ENCODE results near the gene SLC9A2.

The SLC9A2 gene

DNA sequence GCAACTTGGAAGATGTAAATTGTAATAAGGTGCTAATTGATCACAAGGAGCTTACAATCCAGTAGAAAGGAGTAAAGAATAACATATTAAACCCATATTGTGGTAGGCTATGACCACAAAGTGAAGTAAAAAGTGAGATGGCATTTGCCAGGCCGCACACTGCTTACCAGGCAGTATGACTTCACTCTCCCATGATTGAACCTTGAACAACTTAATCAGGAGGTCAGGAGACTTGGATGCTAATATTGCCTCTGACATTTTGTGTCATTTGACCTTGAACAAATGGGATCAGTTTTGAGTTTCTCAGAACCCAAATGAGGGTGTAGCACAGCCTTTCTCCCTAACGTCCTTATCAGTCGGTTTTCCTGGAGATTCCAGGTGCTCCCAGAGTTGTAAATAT, 44.0 kb downstream of the SLC9A2 start:
- no peak overlapping the region for H3K27ac ChIP-seq
- TF ChIP-seq ZFX (IDR thresholded peaks at IDR 0.05; ENCODE audit: borderline replicate concordance), result no peak
- TF ChIP-seq, protein P1, sequence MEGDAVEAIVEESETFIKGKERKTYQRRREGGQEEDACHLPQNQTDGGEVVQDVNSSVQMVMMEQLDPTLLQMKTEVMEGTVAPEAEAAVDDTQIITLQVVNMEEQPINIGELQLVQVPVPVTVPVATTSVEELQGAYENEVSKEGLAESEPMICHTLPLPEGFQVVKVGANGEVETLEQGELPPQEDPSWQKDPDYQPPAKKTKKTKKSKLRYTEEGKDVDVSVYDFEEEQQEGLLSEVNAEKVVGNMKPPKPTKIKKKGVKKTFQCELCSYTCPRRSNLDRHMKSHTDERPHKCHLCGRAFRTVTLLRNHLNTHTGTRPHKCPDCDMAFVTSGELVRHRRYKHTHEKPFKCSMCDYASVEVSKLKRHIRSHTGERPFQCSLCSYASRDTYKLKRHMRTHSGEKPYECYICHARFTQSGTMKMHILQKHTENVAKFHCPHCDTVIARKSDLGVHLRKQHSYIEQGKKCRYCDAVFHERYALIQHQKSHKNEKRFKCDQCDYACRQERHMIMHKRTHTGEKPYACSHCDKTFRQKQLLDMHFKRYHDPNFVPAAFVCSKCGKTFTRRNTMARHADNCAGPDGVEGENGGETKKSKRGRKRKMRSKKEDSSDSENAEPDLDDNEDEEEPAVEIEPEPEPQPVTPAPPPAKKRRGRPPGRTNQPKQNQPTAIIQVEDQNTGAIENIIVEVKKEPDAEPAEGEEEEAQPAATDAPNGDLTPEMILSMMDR (IDR thresholded peaks at IDR 0.05), result no peak

DNA sequence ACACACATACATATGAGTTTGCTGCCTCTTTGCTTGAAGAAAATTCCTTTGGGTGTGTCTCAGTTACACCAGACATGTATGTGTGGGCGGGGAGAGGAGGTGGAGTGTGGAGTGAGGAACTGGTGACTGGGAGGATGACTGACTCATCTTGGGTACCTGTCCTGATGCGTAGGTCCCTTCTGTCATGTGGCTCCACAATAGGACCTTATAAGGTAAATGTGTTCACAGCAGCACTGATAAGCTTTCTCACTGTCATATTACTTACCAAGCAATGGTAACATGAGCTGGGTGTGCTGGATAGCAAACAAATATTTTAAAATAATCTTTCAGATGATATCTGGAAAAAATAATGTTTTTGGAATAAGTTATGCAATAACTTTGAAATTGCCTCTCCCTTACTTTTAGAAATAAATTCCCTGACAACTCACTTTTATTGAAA, 45.1 kb downstream of the SLC9A2 start:
- no peak for TF ChIP-seq ZFX (IDR thresholded peaks at IDR 0.05; ENCODE audit: borderline replicate concordance)
- TF ChIP-seq, protein P1 (IDR thresholded peaks at IDR 0.05), result no peak
- H3K27ac ChIP-seq, result no peak overlapping the region

DNA sequence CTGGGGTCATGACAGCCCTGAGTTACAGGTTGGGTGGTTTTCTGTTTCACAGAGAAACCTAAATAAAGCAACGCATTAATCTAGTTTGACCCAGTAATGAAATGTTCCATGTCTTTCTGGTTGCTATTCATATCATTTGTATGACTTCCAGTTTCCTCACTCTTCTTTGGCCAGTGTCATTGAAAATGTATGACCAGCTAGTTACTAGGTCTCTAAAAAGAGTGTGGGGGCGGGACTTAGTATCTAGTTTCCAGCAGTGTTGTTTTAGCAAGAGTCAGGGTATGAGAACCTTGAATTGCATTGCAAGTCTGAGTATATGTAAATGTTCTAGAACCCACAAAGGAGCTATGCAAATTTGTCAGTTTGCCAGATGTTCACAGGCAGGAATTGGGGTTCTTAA, 47.7 kb downstream of the SLC9A2 start:
- TF ChIP-seq, protein P1 (IDR thresholded peaks at IDR 0.05), result no peak
- TF ChIP-seq ZFX (IDR thresholded peaks at IDR 0.05; ENCODE audit: borderline replicate concordance), result no peak
- H3K27ac ChIP-seq, result no peak overlapping the region

DNA sequence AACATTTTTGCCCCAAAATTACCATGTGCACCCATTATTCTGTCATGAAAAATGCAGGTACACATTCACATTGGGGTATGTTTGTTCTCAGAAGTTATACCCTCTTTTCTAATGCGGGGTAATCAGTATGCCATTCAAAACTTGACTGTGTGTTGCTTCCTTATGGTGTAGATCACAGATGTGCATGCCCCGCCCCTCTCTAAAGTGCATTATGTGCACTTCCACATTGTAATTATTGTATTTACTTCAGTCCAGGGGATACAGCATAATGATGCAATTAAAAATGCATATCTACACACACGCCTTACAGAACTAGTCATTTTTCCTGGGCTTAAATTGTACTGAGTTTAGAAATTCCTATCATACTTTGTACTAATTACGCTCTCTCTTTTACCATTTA, 48.8 kb downstream of the SLC9A2 start:
- H3K27ac ChIP-seq, result no peak overlapping the region
- TF ChIP-seq ZFX (IDR thresholded peaks at IDR 0.05; ENCODE audit: borderline replicate concordance), result no peak
- TF ChIP-seq, protein P1 (IDR thresholded peaks at IDR 0.05), result no peak

DNA sequence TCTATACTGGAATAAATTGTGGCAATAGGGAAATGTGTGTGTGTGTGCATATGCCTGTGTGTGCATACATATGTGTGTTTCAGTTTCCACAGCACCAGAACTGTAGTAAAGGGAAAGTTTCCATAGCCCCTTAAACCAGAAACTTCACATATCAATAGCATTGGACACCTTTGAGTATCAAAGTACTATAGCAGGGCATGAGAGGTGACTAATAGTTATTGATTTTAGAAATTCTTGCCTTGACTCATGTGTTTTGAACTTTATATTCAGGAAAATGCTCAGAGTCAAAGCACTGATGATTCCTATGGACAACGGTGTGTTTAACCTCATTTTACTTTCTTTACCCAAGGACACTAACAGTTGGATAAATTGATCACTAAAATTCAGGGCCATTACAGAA, 50.0 kb downstream of the SLC9A2 start:
- H3K27ac ChIP-seq, result no peak overlapping the region
- TF ChIP-seq, protein P1 (IDR thresholded peaks at IDR 0.05), result no peak
- no peak for TF ChIP-seq ZFX (IDR thresholded peaks at IDR 0.05; ENCODE audit: borderline replicate concordance)

DNA sequence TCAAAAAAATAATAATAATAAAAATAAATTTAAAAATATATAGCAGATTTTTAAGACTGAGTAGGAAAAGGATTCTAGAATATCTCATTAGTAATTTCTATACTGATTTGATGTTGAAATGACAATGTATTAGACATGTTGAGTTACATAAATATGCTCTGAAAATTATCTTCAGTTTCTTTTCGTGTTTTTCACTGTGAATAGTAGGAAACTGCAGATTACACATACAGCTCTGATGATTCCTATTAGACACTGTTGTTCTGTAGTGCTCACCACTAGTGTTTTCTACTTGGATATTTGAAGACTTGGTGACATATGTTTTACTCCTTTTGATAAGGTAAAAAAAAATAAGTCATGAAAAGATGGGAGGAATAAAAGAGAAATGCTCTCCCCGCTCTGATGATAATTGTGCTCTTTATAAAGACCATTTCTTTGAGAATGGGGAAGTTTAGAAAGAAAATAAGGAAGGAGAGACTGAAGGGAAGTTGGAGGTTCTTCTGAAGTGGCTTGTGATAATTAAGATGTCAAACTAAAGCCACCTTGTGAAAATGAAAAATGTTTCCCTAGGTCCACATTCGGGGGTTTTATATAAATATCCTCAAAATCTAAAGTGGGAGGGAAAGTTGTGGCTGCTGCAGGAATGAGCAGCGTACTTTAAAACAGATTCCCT, 52.9 kb downstream of the SLC9A2 start:
- TF ChIP-seq ZFX (IDR thresholded peaks at IDR 0.05; ENCODE audit: borderline replicate concordance), result no peak
- TF ChIP-seq, protein P1 (IDR thresholded peaks at IDR 0.05), result no peak
- no peak overlapping the region for H3K27ac ChIP-seq

DNA sequence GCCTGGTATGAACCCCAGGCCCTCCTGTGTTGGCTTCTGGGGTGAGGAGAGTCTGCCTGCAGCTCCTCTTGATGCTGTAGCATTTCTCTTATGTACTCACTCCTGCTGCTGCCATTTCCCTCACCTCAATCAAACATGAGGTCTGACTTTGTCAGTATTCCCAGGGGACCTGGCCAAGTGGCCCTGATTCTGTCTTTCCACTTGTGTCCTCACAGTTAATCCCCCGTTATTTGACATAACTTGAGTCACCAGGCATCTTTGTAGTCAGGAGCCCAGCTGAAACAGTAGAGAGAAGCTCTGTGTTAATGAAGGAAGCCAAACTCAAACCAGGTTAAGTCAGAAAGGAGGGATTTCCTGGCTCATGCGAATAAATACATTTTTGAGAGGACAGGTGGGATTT, 55.0 kb downstream of the SLC9A2 start:
- no peak overlapping the region for H3K27ac ChIP-seq
- TF ChIP-seq ZFX (IDR thresholded peaks at IDR 0.05; ENCODE audit: borderline replicate concordance), result no peak
- TF ChIP-seq, protein P1 (IDR thresholded peaks at IDR 0.05), result no peak

Data from 22Rv1 (cell line).